HG03066 (cell line): ENCODE data around the gene KCNC1.

ENCODE experiments used
- ATAC-seq: cut with Tn5 transposase; IDR thresholded peaks from one replicate; pipeline ENCODE4 v1.9.1; 2021; ENCODE audit warnings: low read depth; ENCODE audit not compliant: unreplicated experiment

The KCNC1 gene

GRCh38 chr11:17714356-17714854 lies 20.2 kb upstream of the KCNC1 start:
- no peak for ATAC-seq

GRCh38 chr11:17714870-17715269 lies 19.7 kb upstream of the KCNC1 start:
- ATAC-seq, result no peak

GRCh38 chr11:17716807-17717206 lies 17.8 kb upstream of the KCNC1 start:
- ATAC-seq, result no peak

GRCh38 chr11:17718015-17718414 lies 16.6 kb upstream of the KCNC1 start:
- ATAC-seq, result no peak

DNA sequence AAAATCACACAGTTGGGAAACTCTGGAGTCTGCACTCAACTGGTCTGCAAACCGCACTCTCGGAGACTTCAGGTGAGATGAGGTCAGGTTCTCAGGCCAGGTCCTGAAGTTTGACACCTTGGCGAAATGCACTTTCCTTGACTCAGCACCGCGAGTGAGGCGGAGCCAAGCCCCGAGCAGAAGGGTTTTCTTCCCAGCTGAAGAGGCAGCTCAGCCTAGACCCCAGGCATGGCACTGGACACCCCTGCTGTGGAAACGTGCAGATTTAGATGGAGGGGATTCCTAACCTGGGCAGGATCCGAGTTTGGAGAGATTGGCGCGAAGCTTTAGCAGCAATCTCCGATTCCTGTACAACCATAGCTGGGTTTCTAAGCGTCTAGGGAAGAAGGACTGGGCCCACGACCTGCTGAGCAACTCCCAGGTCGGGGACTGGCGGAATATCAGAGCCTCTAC lies 16.0 kb upstream of the KCNC1 start:
- ATAC-seq, result no peak

GRCh38 chr11:17719028-17719937 lies 15.3 kb upstream of the KCNC1 start, which contains the start of gene MYOD1:
Gene MYOD1 (plus strand): TSS chr11:17719571. CDS start chr11:17719783, 212 bp downstream.
- ATAC-seq, result no peak

DNA sequence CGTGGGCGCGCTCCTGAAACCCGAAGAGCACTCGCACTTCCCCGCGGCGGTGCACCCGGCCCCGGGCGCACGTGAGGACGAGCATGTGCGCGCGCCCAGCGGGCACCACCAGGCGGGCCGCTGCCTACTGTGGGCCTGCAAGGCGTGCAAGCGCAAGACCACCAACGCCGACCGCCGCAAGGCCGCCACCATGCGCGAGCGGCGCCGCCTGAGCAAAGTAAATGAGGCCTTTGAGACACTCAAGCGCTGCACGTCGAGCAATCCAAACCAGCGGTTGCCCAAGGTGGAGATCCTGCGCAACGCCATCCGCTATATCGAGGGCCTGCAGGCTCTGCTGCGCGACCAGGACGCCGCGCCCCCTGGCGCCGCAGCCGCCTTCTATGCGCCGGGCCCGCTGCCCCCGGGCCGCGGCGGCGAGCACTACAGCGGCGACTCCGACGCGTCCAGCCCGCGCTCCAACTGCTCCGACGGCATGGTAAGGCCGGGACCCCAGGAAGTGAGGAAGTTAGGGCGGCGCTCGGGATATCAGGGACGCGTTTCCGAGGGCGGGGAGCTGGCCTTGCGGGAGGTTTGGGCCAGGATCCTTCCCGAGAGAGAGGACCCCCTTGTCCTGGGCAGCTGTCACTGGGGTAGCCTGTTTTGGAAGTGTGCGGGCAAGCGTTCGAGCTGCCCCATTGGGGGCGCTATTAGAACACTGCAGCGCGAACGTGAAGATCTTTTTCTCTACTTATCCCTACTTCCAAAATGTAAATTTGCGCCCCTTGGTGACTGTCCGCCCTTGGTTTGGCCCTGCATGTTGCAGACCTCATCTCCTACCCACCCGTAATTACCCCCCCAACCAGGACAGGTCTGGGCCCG lies 14.4 kb upstream of the KCNC1 start:
- ATAC-seq, result no peak

GRCh38 chr11:17720796-17721171 lies 13.8 kb upstream of the KCNC1 start:
- ATAC-seq, result no peak

- ATAC-seq, result no peak
Measured at GRCh38 chr11:17721242-17721999, 13.2 kb upstream of the KCNC1 start.

- ATAC-seq, result no peak
Measured at GRCh38 chr11:17722000-17722643, 12.5 kb upstream of the KCNC1 start.

GRCh38 chr11:17724020-17724908 lies 10.3 kb upstream of the KCNC1 start:
- no peak for ATAC-seq

GRCh38 chr11:17725174-17725573 lies 9.4 kb upstream of the KCNC1 start:
- ATAC-seq, result no peak

GRCh38 chr11:17730137-17730536 lies 4.4 kb upstream of the KCNC1 start:
- no peak for ATAC-seq

GRCh38 chr11:17730608-17731462 lies 3.7 kb upstream of the KCNC1 start:
- ATAC-seq, result peak; percentile 73

DNA sequence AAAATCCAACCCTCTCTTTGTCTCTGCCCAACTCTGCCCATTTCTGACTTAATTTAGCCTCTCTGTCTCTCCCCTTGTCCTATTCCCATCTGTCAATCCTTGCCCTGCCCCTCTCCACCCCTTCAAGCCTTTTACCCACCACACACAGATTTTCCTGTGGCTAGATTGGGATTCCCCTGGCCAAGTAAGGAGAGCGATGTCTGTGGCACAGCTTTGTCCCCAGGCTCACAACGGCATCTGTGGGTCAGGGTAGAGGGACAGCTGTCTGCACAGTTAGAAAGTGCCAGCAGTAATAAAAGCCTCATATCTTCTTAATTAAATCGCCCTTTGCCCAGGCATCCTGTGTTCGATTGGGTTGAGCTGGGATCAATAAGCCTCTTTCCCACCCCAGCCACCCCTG lies 1.3 kb upstream of the KCNC1 start:
- no peak for ATAC-seq

DNA sequence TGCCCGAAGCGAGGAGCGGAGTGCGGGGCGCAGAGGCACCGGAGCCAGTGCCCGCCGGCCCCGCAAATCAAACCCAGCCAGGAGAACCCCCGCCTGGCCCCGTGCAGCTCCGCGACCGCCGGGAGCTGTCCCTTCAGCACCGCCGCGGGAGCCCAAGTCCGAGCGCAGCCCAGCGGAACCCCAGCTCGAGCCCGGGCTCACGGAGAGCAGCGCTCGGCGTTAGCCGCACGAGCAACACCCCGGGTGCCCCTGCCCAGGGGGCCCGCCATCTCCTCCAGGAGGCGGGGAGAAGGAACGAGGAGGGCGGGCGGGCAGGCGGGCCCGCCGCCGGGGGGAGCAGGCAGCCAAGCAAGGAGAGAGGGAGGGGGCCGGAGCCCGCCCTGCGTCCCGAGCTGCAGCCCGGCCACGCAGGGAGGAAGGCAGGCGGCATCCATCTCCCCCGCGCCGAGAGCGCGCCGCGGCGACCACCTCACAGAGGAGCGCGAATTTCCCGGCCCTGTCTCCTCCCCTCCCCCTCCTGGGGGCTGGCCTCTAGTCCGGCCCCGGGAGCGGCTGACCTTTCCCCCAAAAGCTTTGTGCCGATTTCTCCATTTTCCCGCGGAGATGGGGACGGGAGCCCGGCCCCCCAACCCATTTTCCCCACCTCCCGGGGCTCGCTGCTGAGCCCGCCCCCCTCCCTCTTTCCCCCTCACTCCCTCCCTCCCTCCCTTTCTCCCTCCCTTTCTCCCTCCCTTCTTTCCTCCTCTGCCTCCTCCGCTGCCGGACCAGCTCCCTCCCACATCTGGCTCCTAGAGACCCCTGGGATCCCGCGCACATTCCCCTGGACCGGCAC lies 621 bp downstream of the KCNC1 start:
- ATAC-seq, result no peak
